ENCODE measurements around the gene MFF.

Gene MFF

DNA sequence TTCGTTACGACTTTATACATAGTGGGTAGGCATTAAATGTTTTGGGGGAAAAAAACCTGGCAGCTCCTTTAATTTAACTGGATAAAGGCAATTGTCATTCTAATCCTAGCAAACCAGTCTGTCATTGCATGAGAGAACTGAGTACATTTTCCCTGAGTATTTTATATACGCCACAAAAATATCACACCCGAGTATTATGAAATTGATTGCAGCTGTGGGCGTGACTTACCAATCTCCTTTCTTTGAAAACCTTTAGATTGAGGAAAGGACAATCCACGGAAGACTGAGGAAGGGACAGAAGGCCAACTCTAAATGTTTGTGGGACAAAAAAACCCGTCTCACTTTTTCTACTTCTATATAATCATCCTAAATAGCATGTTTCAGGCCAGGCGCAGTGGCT is 45.0 kb downstream of the MFF start:
- Histone ChIP-seq H3K27ac (ENCODE audit: extremely low read depth, low read depth, low read length) (no peak overlapping the region), H3K4me1 (ENCODE audit: control insufficient read depth, insufficient read depth, low read length) (no peaks in the 10 kb centered on the region), H3K4me3 (ENCODE audit: low read depth, low read length) (no peak overlapping the region), H3K36me3 (ENCODE audit: control insufficient read depth in 2 of 2, insufficient read depth in 1 of 2, low read length in 2 of 2) (no peaks in the 10 kb centered on the region), H3K9me3 (ENCODE audit: control insufficient read depth, insufficient read depth, low read depth, low read length) (no peaks in the 10 kb centered on the region)
- POLR2A ChIA-PET: no interaction called here
- CTCF ChIA-PET: interaction anchor here (0.7 kb wide), 1 partner anchor 9 kb away, joined by 3 read pairs; the partner anchor contains the start of gene TM4SF20
- TF ChIP-seq ZNF701 (tag by site-specific recombination; IDR thresholded peaks at IDR 0.05): no peak
- TF ChIP-seq ZNF626 (tag by site-specific recombination; IDR thresholded peaks at IDR 0.05): no peak
- TF ChIP-seq PRDM1 (tag by site-specific recombination; IDR thresholded peaks at IDR 0.05): no peak
- TF ChIP-seq, protein P1, sequence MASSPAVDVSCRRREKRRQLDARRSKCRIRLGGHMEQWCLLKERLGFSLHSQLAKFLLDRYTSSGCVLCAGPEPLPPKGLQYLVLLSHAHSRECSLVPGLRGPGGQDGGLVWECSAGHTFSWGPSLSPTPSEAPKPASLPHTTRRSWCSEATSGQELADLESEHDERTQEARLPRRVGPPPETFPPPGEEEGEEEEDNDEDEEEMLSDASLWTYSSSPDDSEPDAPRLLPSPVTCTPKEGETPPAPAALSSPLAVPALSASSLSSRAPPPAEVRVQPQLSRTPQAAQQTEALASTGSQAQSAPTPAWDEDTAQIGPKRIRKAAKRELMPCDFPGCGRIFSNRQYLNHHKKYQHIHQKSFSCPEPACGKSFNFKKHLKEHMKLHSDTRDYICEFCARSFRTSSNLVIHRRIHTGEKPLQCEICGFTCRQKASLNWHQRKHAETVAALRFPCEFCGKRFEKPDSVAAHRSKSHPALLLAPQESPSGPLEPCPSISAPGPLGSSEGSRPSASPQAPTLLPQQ (tag by site-specific recombination; IDR thresholded peaks at IDR 0.05): no peak
- TF ChIP-seq, protein P2, sequence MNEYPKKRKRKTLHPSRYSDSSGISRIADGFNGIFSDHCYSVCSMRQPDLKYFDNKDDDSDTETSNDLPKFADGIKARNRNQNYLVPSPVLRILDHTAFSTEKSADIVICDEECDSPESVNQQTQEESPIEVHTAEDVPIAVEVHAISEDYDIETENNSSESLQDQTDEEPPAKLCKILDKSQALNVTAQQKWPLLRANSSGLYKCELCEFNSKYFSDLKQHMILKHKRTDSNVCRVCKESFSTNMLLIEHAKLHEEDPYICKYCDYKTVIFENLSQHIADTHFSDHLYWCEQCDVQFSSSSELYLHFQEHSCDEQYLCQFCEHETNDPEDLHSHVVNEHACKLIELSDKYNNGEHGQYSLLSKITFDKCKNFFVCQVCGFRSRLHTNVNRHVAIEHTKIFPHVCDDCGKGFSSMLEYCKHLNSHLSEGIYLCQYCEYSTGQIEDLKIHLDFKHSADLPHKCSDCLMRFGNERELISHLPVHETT (tag by site-specific recombination; IDR thresholded peaks at IDR 0.05): no peak
- TF ChIP-seq, protein P3, sequence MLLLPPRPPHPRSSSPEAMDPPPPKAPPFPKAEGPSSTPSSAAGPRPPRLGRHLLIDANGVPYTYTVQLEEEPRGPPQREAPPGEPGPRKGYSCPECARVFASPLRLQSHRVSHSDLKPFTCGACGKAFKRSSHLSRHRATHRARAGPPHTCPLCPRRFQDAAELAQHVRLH (tag by site-specific recombination; IDR thresholded peaks at IDR 0.05): no peak
- TF ChIP-seq, protein P4, sequence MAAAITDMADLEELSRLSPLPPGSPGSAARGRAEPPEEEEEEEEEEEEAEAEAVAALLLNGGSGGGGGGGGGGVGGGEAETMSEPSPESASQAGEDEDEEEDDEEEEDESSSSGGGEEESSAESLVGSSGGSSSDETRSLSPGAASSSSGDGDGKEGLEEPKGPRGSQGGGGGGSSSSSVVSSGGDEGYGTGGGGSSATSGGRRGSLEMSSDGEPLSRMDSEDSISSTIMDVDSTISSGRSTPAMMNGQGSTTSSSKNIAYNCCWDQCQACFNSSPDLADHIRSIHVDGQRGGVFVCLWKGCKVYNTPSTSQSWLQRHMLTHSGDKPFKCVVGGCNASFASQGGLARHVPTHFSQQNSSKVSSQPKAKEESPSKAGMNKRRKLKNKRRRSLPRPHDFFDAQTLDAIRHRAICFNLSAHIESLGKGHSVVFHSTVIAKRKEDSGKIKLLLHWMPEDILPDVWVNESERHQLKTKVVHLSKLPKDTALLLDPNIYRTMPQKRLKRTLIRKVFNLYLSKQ (tag by site-specific recombination; IDR thresholded peaks at IDR 0.05; ENCODE audit: borderline replicate concordance): no peak
- TF ChIP-seq ZNF335 (tag by site-specific recombination; conservative IDR thresholded peaks at IDR 0.05): no peak
- no peak for TF ChIP-seq ZNF175 (tag by site-specific recombination; IDR thresholded peaks at IDR 0.05)
- TF ChIP-seq ZNF132 (tag by site-specific recombination; IDR thresholded peaks at IDR 0.05; ENCODE audit: borderline replicate concordance): no peak
- no peak for TF ChIP-seq REPIN1 (tag by site-specific recombination; IDR thresholded peaks at IDR 0.05; ENCODE audit: low read depth)
- TF ChIP-seq, protein P5, sequence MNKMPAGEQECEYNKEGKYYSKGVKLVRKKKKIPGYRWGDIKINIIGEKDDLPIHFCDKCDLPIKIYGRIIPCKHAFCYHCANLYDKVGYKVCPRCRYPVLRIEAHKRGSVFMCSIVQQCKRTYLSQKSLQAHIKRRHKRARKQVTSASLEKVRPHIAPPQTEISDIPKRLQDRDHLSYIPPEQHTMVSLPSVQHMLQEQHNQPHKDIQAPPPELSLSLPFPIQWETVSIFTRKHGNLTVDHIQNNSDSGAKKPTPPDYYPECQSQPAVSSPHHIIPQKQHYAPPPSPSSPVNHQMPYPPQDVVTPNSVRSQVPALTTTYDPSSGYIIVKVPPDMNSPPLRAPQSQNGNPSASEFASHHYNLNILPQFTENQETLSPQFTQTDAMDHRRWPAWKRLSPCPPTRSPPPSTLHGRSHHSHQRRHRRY (tag by site-specific recombination; IDR thresholded peaks at IDR 0.05): no peak
- no peak for TF ChIP-seq ZNF24 (tag by site-specific recombination; IDR thresholded peaks at IDR 0.05)
- no peak for TF ChIP-seq ZFP41 (tag by site-specific recombination; IDR thresholded peaks at IDR 0.05; ENCODE audit: borderline replicate concordance)
- TF ChIP-seq, protein P6, sequence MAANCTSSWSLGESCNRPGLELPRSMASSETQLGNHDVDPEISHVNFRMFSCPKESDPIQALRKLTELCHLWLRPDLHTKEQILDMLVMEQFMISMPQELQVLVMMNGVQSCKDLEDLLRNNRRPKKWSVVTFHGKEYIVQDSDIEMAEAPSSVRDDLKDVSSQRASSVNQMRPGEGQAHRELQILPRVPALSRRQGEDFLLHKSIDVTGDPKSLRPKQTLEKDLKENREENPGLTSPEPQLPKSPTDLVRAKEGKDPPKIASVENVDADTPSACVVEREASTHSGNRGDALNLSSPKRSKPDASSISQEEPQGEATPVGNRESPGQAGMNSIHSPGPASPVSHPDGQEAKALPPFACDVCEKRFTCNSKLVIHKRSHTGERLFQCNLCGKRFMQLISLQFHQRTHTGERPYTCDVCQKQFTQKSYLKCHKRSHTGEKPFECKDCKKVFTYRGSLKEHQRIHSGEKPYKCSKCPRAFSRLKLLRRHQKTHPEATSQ (tag by site-specific recombination; IDR thresholded peaks at IDR 0.05): no peak
- TF ChIP-seq ZNF510 (tag by site-specific recombination; IDR thresholded peaks at IDR 0.05; ENCODE audit: insufficient replicate concordance): no peak
- no peak for TF ChIP-seq ZSCAN30 (tag by site-specific recombination; IDR thresholded peaks at IDR 0.05)

DNA sequence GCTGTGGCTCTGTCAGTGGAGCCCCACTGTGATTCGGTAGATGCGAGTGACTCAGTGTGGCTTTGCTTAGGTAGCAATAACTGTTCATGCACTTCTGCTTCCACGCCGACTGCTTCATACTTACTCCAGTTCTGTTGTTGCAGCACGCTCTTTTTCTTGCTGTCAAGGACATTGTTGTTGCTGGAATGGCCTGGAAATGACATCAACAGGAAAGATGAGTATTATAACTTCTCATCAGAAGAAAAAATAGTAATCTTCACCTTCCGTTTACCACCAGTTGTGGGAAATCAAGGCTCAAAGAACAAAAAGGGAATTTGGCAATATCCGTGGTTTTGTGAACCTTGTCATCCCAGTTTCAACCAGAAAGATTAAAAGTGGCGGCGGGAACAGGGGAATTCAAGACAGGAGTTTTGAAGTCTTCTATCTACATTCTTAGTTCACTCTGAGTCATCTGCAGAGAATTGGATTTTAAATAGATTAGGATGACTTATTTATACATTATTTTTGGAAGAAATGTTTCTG is 45.8 kb downstream of the MFF start:
- Histone ChIP-seq H3K4me1 (ENCODE audit: control insufficient read depth, insufficient read depth, low read length) (no peaks in the 10 kb centered on the region), H3K36me3 (ENCODE audit: control insufficient read depth in 2 of 2, insufficient read depth in 1 of 2, low read length in 2 of 2) (no peaks in the 10 kb centered on the region), H3K27ac (ENCODE audit: extremely low read depth, low read depth, low read length) (no peak overlapping the region), H3K9me3 (ENCODE audit: control insufficient read depth, insufficient read depth, low read depth, low read length) (no peaks in the 10 kb centered on the region), H3K4me3 (ENCODE audit: low read depth, low read length) (no peak overlapping the region)
- CTCF ChIA-PET: interaction anchor here (0.7 kb wide), 1 partner anchor 9 kb away, joined by 3 read pairs; the partner anchor contains the start of gene TM4SF20
- POLR2A ChIA-PET: no interaction called here
- no peak for TF ChIP-seq ZBTB8A (tag by site-specific recombination; IDR thresholded peaks at IDR 0.05)

Data from HEK293 (cell line).